HG03558 (cell line): Measurements from ENCODE around the gene MSANTD3.
"Not testable (repeated sequence)": the region's sequence is repeated elsewhere in the genome, so short reads cannot be mapped to it uniquely, and the experiment has no call there.

ENCODE experiments used
- ATAC-seq: cut with Tn5 transposase; IDR thresholded peaks from one replicate; pipeline ENCODE4 v1.9.1; 2021; ENCODE audit warnings: moderate number of reproducible peaks; ENCODE audit not compliant: unreplicated experiment; ENCODE audit errors: extremely low read depth

Gene MSANTD3

GRCh38 chr9:100427366-100428263 is 672 bp downstream of the MSANTD3 start:
- peak; percentile 27 for ATAC-seq

GRCh38 chr9:100428871-100429654 is 2.1 kb downstream of the MSANTD3 start:
- no peak for ATAC-seq

- no peak for ATAC-seq
Observed at GRCh38 chr9:100430286-100430940, 3.5 kb downstream of the MSANTD3 start.

GRCh38 chr9:100431886-100432285 is 4.9 kb downstream of the MSANTD3 start:
- no peak for ATAC-seq

GRCh38 chr9:100432736-100433135 is 5.8 kb downstream of the MSANTD3 start:
- no peak for ATAC-seq

GRCh38 chr9:100436571-100436970 is 9.6 kb downstream of the MSANTD3 start:
- ATAC-seq = no peak

- peak; percentile 59 for ATAC-seq
Observed at GRCh38 chr9:100437860-100438805, 11.2 kb downstream of the MSANTD3 start.

- no peak for ATAC-seq
Observed at GRCh38 chr9:100440071-100440470, 13.1 kb downstream of the MSANTD3 start.

- ATAC-seq = not testable (repeated sequence)
Observed at GRCh38 chr9:100440487-100440886, 13.5 kb downstream of the MSANTD3 start.

- no peak for ATAC-seq
Observed at GRCh38 chr9:100441911-100442361, 15.0 kb downstream of the MSANTD3 start.

GRCh38 chr9:100443781-100444768 is 17.1 kb downstream of the MSANTD3 start:
- ATAC-seq = no peak

- no peak for ATAC-seq
Observed at GRCh38 chr9:100445161-100445902, 18.4 kb downstream of the MSANTD3 start.

- ATAC-seq = no peak
Observed at GRCh38 chr9:100445903-100446549, 19.1 kb downstream of the MSANTD3 start.

- no peak for ATAC-seq
Observed at GRCh38 chr9:100447041-100447440, 20.1 kb downstream of the MSANTD3 start.

GRCh38 chr9:100448266-100448665 is 21.3 kb downstream of the MSANTD3 start:
- no peak for ATAC-seq

GRCh38 chr9:100449420-100449819 is 22.5 kb downstream of the MSANTD3 start:
- ATAC-seq = peak; percentile 92

- ATAC-seq = no peak
Observed at GRCh38 chr9:100452894-100453293, 26.0 kb downstream of the MSANTD3 start.
